ENCODE data around the gene FOCAD.

GRCh38 chr9:20670395-20670794, 13.7 kb upstream of the FOCAD start:
- TF ChIP-seq CTCF (IDR thresholded peaks at IDR 0.05 in 2 of 3, conservative IDR thresholded peaks at IDR 0.05 in 1 of 3; ENCODE audit: borderline replicate concordance in 1 of 3, insufficient read depth in 1 of 3, low read depth in 2 of 3, low read length in 2 of 3) (no peak), YY1 (IDR thresholded peaks at IDR 0.05; ENCODE audit: extremely low read depth, insufficient replicate concordance, low read depth, low read length) (no peak), ZNF274 (IDR thresholded peaks at IDR 0.05; ENCODE audit: low read depth, low read length) (no peak), SP1 (IDR thresholded peaks at IDR 0.05; ENCODE audit: low read depth) (no peak), EZH2 (IDR thresholded peaks at IDR 0.05) (no peak), ELF1 (IDR thresholded peaks at IDR 0.05; ENCODE audit: borderline replicate concordance, low read depth) (no peak), CBX3 (IDR thresholded peaks at IDR 0.05; ENCODE audit: low read depth) (no peak), EZH2phosphoT487 (IDR thresholded peaks at IDR 0.05; ENCODE audit: borderline replicate concordance) (no peak), POLR2AphosphoS5 (IDR thresholded peaks at IDR 0.05; ENCODE audit: low read depth, low read length) (no peak), SIN3A (IDR thresholded peaks at IDR 0.05; ENCODE audit: low read depth) (no peak), POLR2A (IDR thresholded peaks at IDR 0.05; ENCODE audit: borderline replicate concordance, extremely low read depth, insufficient read depth, insufficient read length) (no peak)

Measured in HCT116 (cell line).